H1 (cell line): ENCODE measurements around the gene RAB3IP. TPM values are rescaled to one million over a fixed set of nuclear protein-coding genes. Genes with fewer than 3 reads are reported as not detected.

Experiments
- CTCF ChIA-PET: fragments of 300-600 bp; sonication (Branson Sonifier 250); formaldehyde crosslinking; loops from one replicate; lab custom pipeline; 2021; ENCODE audit not compliant: partially characterized antibody; lab: Charles Lee
- POLR2A ChIA-PET: fragments of 300-600 bp; sonication (Branson Sonifier 250); formaldehyde crosslinking; loops from one replicate; lab custom pipeline; 2021; ENCODE audit warnings: inconsistent platforms; ENCODE audit not compliant: partially characterized antibody; lab: Charles Lee
- DNase-seq, 2 experiments: peaks; one replicate each; pipeline versions ENCODE4 v3.0.0 to v3.0.0-alpha.2; 2010 to 2022; ENCODE audit warnings: low spot score in 2 of 2, low read depth in 1 of 2, mixed read lengths in 1 of 2
- FAIRE-seq: peaks from 2 replicates; lab custom pipeline; 2011; peaks lifted over from hg19 to GRCh38; lab: Jason Lieb, UNC
- H2AFZ ChIP-seq: 2 replicates; pipeline ENCODE4 v1.8.1; 2012; ENCODE audit warnings: low read length, inconsistent platforms
- H2AK5ac ChIP-seq: 2 replicates; pipeline ENCODE4 v1.6.1; 2013; ENCODE audit warnings: low read depth, low read length
- H2BK120ac ChIP-seq: replicated peaks from 2 replicates; pipeline ENCODE3; 2013; ENCODE audit warnings: low read depth, low read length, inconsistent platforms
- H2BK12ac ChIP-seq: 2 replicates; pipeline ENCODE4 v1.6.1; 2013; ENCODE audit warnings: low read depth, low read length
- H2BK15ac ChIP-seq: 2 replicates; pipeline ENCODE4 v1.6.1; 2013; ENCODE audit warnings: low read length
- H2BK20ac ChIP-seq: 2 replicates; pipeline ENCODE4 v1.6.1; 2013; ENCODE audit warnings: low read length
- H2BK5ac ChIP-seq: 2 replicates; pipeline ENCODE4 v1.6.1; 2013; ENCODE audit warnings: low read depth, low read length
- H3K14ac ChIP-seq: 2 replicates; pipeline ENCODE4 v1.6.1; 2013; ENCODE audit warnings: inconsistent platforms; ENCODE audit not compliant: insufficient read length
- H3K18ac ChIP-seq: 2 replicates; pipeline ENCODE4 v1.6.1; 2013; ENCODE audit warnings: low read length; ENCODE audit errors: extremely low read depth
- H3K23ac ChIP-seq: 2 replicates; pipeline ENCODE4 v1.6.1; 2013; ENCODE audit warnings: inconsistent platforms; ENCODE audit not compliant: insufficient read length
- H3K23me2 ChIP-seq: 2 replicates; pipeline ENCODE4 v1.6.1; 2013; ENCODE audit warnings: low read depth, low read length
- H3K27ac ChIP-seq: 2 replicates; pipeline ENCODE4 v1.6.1; 2011; ENCODE audit warnings: low read depth, low read length, inconsistent platforms
- H3K27me3 ChIP-seq, 4 experiments: replicated peaks in 1 of 4; 1 replicate in 1 of 4; 2 replicates in 3 of 4; pipeline versions ENCODE4 v1.6.1 to v1.8.1; 2011 to 2013; ENCODE audit warnings: low read length in 3 of 4, mild to moderate bottlenecking in 3 of 4, inconsistent platforms in 2 of 4, mixed read lengths in 2 of 4, moderate library complexity in 1 of 4; ENCODE audit not compliant: control insufficient read depth in 3 of 4, insufficient read depth in 3 of 4; ENCODE audit errors: extremely low read depth in 1 of 4
- H3K36me3 ChIP-seq, 4 experiments: 2 replicates each; pipeline versions ENCODE4 v1.6.1 to v1.8.1; 2011 to 2013; ENCODE audit warnings: mild to moderate bottlenecking in 4 of 4, low read length in 3 of 4, moderate library complexity in 2 of 4, control low read depth in 1 of 4, inconsistent platforms in 1 of 4; ENCODE audit not compliant: insufficient read depth in 4 of 4, control insufficient read depth in 2 of 4
- H3K4ac ChIP-seq: replicated peaks from 2 replicates; pipeline ENCODE3; 2013; ENCODE audit warnings: low read length, low read depth, mixed read lengths, inconsistent platforms; ENCODE audit not compliant: insufficient read length
- H3K4me1 ChIP-seq, 4 experiments: replicated peaks in 1 of 4; 1 replicate in 1 of 4; 2 replicates in 3 of 4; pipeline versions ENCODE4 v1.6.1 to v1.8.1; 2011 to 2013; ENCODE audit warnings: low read length in 3 of 4, inconsistent platforms in 2 of 4, mixed read lengths in 1 of 4; ENCODE audit not compliant: insufficient read depth in 4 of 4, control insufficient read depth in 3 of 4
- H3K4me2 ChIP-seq, 2 experiments: 2 replicates each; pipeline versions ENCODE4 v1.6.1 to v1.8.1; 2011 to 2013; ENCODE audit warnings: low read depth in 2 of 2, low read length in 2 of 2, control low read depth in 1 of 2, inconsistent platforms in 1 of 2, mild to moderate bottlenecking in 1 of 2; ENCODE audit not compliant: insufficient read depth in 1 of 2
- H3K4me3 ChIP-seq, 4 experiments: fragments of 200-600, 300-600 bp in 1 of 4; sonication (generic), shearing (Covaris generic), sonication (Bioruptor Twin) in 1 of 4; 2 replicates each; pipeline versions ENCODE4 v1.5.1 to v1.8.1; 2011 to 2016; ENCODE audit warnings: low read length in 4 of 4, low read depth in 3 of 4, control low read depth in 2 of 4, inconsistent platforms in 2 of 4, mild to moderate bottlenecking in 2 of 4, mixed read lengths in 1 of 4, moderate library complexity in 1 of 4; ENCODE audit not compliant: insufficient read depth in 2 of 4; ENCODE audit errors: extremely low read depth in 1 of 4
- H3K56ac ChIP-seq: replicated peaks from 2 replicates; pipeline ENCODE3; 2013; ENCODE audit warnings: low read depth, mild to moderate bottlenecking, mixed read lengths, low read length, inconsistent platforms; ENCODE audit not compliant: insufficient read length
- H3K79me1 ChIP-seq: 2 replicates; pipeline ENCODE4 v1.6.1; 2013; ENCODE audit warnings: low read depth, low read length, control low read depth
- H3K79me2 ChIP-seq, 2 experiments: 2 replicates each; pipeline versions ENCODE4 v1.6.1 to v1.8.1; 2012 to 2013; ENCODE audit warnings: low read length in 2 of 2, mild to moderate bottlenecking in 2 of 2, inconsistent platforms in 1 of 2; ENCODE audit not compliant: insufficient read depth in 2 of 2, control insufficient read depth in 1 of 2
- H3K9ac ChIP-seq, 4 experiments: replicated peaks in 1 of 4; 1 replicate in 1 of 4; 2 replicates in 3 of 4; pipeline versions ENCODE4 v1.6.1 to v1.8.1; 2011 to 2013; ENCODE audit warnings: low read depth in 3 of 4, low read length in 3 of 4, control low read depth in 2 of 4, mild to moderate bottlenecking in 2 of 4, moderate library complexity in 2 of 4, inconsistent platforms in 1 of 4; ENCODE audit errors: extremely low read depth in 1 of 4
- H3K9me3 ChIP-seq, 2 experiments: 2 replicates each; pipeline versions ENCODE4 v1.6.1 to v1.8.1; 2012 to 2013; ENCODE audit warnings: mild to moderate bottlenecking in 2 of 2, moderate library complexity in 2 of 2, control low read depth in 1 of 2, inconsistent platforms in 1 of 2, low read depth in 1 of 2, low read length in 1 of 2, mixed read lengths in 1 of 2; ENCODE audit not compliant: insufficient read depth in 2 of 2
- H4K20me1 ChIP-seq, 2 experiments: replicated peaks in 1 of 2; 2 replicates each; pipeline versions ENCODE3 to v1.8.1; 2011 to 2013; ENCODE audit warnings: inconsistent platforms in 2 of 2, low read length in 2 of 2, mild to moderate bottlenecking in 1 of 2; ENCODE audit not compliant: insufficient read depth in 2 of 2, control insufficient read depth in 1 of 2
- H4K5ac ChIP-seq: 2 replicates; pipeline ENCODE4 v1.6.1; 2013; ENCODE audit warnings: low read length, low read depth, mixed read lengths, inconsistent platforms; ENCODE audit not compliant: insufficient read length
- H4K8ac ChIP-seq: 2 replicates; pipeline ENCODE4 v1.8.0; 2013; ENCODE audit warnings: mild to moderate bottlenecking, moderate library complexity, low read length, inconsistent platforms; ENCODE audit not compliant: insufficient read depth; ENCODE audit errors: extremely low read depth
- H4K91ac ChIP-seq: replicated peaks from 2 replicates; pipeline ENCODE3; 2013; ENCODE audit warnings: low read length, mixed read lengths, inconsistent platforms; ENCODE audit not compliant: insufficient read length
- CEBPB ChIP-seq: IDR thresholded peaks from 2 replicates; pipeline ENCODE4 v1.6.1; 2012; ENCODE audit warnings: low read depth, low read length
- FOSL1 ChIP-seq: IDR thresholded peaks from 2 replicates; pipeline ENCODE4 v1.6.1; 2011; ENCODE audit warnings: mild to moderate bottlenecking, low read depth, low read length, moderate library complexity; ENCODE audit not compliant: insufficient read depth
- GABPA ChIP-seq: IDR thresholded peaks from 2 replicates; pipeline ENCODE4 v1.6.1; 2011; ENCODE audit warnings: mild to moderate bottlenecking, low read length, moderate library complexity, borderline replicate concordance; ENCODE audit not compliant: insufficient read depth
- GTF2F1 ChIP-seq: IDR thresholded peaks from 2 replicates; pipeline ENCODE4 v1.6.1; 2012; ENCODE audit warnings: low read depth, low read length, improper control_type of control experiment, borderline replicate concordance
- HDAC2 ChIP-seq, 2 experiments: fragments of 300-600 bp in 1 of 2; sonication (generic) in 1 of 2; IDR thresholded peaks; 2 replicates each; pipeline ENCODE4 v1.6.1; 2011 to 2012; ENCODE audit warnings: low read depth in 2 of 2, low read length in 2 of 2, mild to moderate bottlenecking in 2 of 2, moderate library complexity in 2 of 2, borderline replicate concordance in 1 of 2, inconsistent platforms in 1 of 2
- NANOG ChIP-seq: IDR thresholded peaks from 2 replicates; pipeline ENCODE4 v1.6.1; 2011; ENCODE audit warnings: low read length, low read depth, mild to moderate bottlenecking, inconsistent platforms; ENCODE audit not compliant: insufficient read depth, poor library complexity, severe bottlenecking
- PHF8 ChIP-seq: fragments of 200-600 bp; sonication (generic); conservative IDR thresholded peaks from 2 replicates; pipeline ENCODE4 v1.7.1; 2012; ENCODE audit warnings: low read depth, mild to moderate bottlenecking, inconsistent platforms, low read length, moderate library complexity
- RAD21 ChIP-seq, 2 experiments: IDR thresholded peaks in 1 of 2; conservative IDR thresholded peaks in 1 of 2; 2 replicates each; pipeline ENCODE4 v1.6.1; 2011; ENCODE audit warnings: low read depth in 2 of 2, low read length in 2 of 2, improper control_type of control experiment in 1 of 2, inconsistent platforms in 1 of 2, mild to moderate bottlenecking in 1 of 2, moderate library complexity in 1 of 2
- RBBP5 ChIP-seq: IDR thresholded peaks from 2 replicates; pipeline ENCODE4 v1.7.1; 2012; ENCODE audit warnings: low read depth, mild to moderate bottlenecking, inconsistent platforms, low read length, moderate library complexity, borderline replicate concordance
- SP4 ChIP-seq: IDR thresholded peaks from 2 replicates; pipeline ENCODE4 v1.6.1; 2012; ENCODE audit warnings: low read length, inconsistent platforms
- SUZ12 ChIP-seq: fragments of 200-600 bp; sonication (generic); IDR thresholded peaks from 2 replicates; pipeline ENCODE4 v1.6.1; 2012; ENCODE audit warnings: mild to moderate bottlenecking, inconsistent platforms, low read length, moderate library complexity, mixed read lengths
- TBP ChIP-seq: IDR thresholded peaks from 2 replicates; pipeline ENCODE4 v1.6.1; 2011; ENCODE audit warnings: low read depth, low read length, improper control_type of control experiment
- YY1 ChIP-seq: IDR thresholded peaks from 2 replicates; pipeline ENCODE4 v1.6.1; 2011; ENCODE audit warnings: low read depth, mild to moderate bottlenecking, low read length
- polyA plus RNA-seq, 7 experiments: library from polyadenylated mRNA; depleted of rRNA in 3 of 7; stranded (reverse) in 5 of 7; unstranded in 2 of 7; fragments of >200 nt in 5 of 7; fragments of 200-250 nt in 2 of 7; gene quantifications; 1 replicate in 5 of 7; 2 replicates in 1 of 7; 4 replicates in 1 of 7; pipeline versions ENCODE4 v1.2.1 to v1.2.3, GENCODE V29; 2011 to 2013; ENCODE audit warnings: missing spikeins in 2 of 7, mixed read lengths in 2 of 7
- total RNA-seq: library from RNA; stranded (reverse); fragmentation: NEBNext Ultra II Directional; extraction: Animal tissue kit (Norgen Biotek cat#: 25700); gene quantifications from 2 replicates; pipeline ENCODE4 v1.2.1, GENCODE V29; 2021

The RAB3IP gene
- total and polyA plus RNA-seq, 2 of the 8 experiments (the other 6 are each of a cell fraction or from before 2014, with no cell fraction given), result 17.7 to 34.6 TPM

DNA sequence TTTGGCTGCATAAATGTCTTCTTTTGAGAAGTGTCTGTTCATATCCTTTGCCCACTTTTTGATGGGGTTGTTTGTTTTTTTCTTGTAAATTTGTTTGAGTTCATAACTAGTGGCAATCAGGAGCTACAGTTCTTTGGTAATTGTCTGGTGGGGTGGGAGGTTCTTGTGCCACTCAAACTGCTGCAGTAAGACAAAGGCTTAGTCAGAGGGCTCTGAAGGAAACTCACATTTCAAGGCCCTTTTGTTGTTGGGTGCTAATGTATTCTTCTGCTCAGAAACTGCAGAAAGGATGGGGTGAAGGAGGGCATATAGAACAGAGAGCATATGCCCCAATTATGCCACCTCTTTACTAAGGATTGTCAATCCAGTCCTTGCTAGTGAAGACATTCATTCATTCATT is 108.3 kb downstream of the RAB3IP start:
- Histone ChIP-seq H4K20me1 (no peaks in the 10 kb centered on the region), H3K27me3 (peaks cover 0 to 1% (median 0%) of the 10 kb centered on the region in 4 experiments; a peak in 1 of 7 replicates), H2BK12ac (no peak overlapping the region), H3K14ac (no peak overlapping the region), H2BK120ac (no peak overlapping the region), H3K27ac (no peak overlapping the region), H3K56ac (no peak overlapping the region), H3K9ac (no peak overlapping the region), H3K4me3 (no peak overlapping the region), H2BK5ac (no peak overlapping the region), H3K79me1 (no peaks in the 10 kb centered on the region), H2AFZ (no peak overlapping the region), H3K4ac (no peak overlapping the region), H3K36me3 (no peaks in the 10 kb centered on the region), H3K23ac (no peak overlapping the region), H3K4me1 (no peaks in the 10 kb centered on the region), H2BK15ac (no peak overlapping the region), H4K91ac (no peak overlapping the region), H2AK5ac (no peak overlapping the region), H4K8ac (no peak overlapping the region), H3K18ac (no peak overlapping the region), H2BK20ac (no peak overlapping the region), H3K9me3 (no peaks in the 10 kb centered on the region), H3K4me2 (no peak overlapping the region), H4K5ac (no peak overlapping the region), H3K23me2 (no peaks in the 10 kb centered on the region), H3K79me2 (no peaks in the 10 kb centered on the region)
- FAIRE-seq, result no peak
- no peak for DNase-seq
- TF ChIP-seq RAD21 (IDR thresholded peaks at IDR 0.05 in 1 of 2, conservative IDR thresholded peaks at IDR 0.05 in 1 of 2; ENCODE audit: low read depth in 2 of 2, low read length in 2 of 2) (no peak), TBP (no peak), HDAC2 (IDR thresholded peaks at IDR 0.05; ENCODE audit: borderline replicate concordance in 1 of 2, low read depth in 2 of 2, low read length in 2 of 2) (no peak), YY1 (no peak), FOSL1 (no peak), SUZ12 (no peak), GABPA (no peak), NANOG (no peak), PHF8 (no peak), RBBP5 (no peak), GTF2F1 (no peak), SP4 (no peak), CEBPB (no peak)
- POLR2A ChIA-PET, result no interaction called here
- CTCF ChIA-PET, result no interaction called here
